Measurements from ENCODE around the gene C5orf63.
"Not testable (repeated sequence)": the region's sequence is repeated elsewhere in the genome, so short reads cannot be mapped to it uniquely, and the experiment has no call there.

C5orf63 gene

GRCh38 chr5:127070243-127070642, 3.1 kb downstream of the C5orf63 start:
- DNase-seq = no peak

GRCh38 chr5:127068493-127069214, 4.6 kb downstream of the C5orf63 start:
- peak; percentile 47 for DNase-seq

DNA sequence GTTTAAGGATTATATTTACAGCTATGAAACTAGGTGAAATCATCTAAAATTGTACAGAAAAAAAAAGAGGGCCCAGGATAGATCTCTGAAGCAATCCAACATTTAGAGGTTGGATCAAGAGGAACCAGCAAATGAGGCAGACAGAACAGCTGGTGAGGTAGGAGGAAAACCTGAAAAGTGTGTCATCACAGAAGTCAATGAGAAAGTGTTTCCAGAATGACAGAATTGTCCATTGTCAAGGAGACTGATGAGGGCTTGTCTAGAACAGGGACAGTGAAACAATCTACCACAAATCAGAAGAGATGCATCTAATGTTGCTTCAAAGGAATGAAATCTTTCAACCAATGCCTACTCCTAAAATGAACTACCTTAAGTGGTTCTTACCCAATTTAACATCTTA, 6.6 kb downstream of the C5orf63 start:
- no peak for DNase-seq

- DNase-seq = no peak
Observed at GRCh38 chr5:127064253-127064840, 9.0 kb downstream of the C5orf63 start.

DNA sequence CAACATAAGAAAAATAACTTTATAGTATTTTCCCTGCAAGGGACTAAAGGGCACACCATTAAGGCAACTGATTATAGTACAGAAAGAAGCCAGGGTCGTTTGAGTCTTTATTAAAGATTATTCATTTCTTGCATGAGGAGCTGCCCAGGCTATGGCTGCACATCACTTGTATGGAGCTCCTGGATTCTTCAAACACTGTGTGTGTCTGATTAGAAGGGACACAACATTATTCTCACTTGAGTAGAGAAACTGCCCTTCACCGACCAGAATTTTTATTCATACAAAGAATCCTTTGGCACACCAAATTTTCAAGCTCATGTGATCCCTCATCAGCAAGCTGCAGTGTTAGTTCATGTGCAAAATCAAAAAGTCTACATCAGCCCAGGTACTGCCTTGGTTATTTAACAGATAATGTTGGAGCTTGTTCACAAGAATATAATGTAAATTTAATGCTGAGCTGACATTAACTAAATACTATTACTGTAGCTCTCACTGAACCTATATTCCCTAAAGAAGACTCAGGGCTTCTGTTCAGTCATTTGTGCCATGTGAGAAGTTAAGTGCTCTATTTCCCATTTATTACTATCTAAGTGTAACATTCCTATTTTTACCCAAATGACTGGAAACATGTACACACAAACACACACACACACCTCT, 9.9 kb downstream of the C5orf63 start:
- DNase-seq = no peak

GRCh38 chr5:127061956-127062355, 11.3 kb downstream of the C5orf63 start:
- no peak for DNase-seq

- DNase-seq = no peak
Observed at GRCh38 chr5:127061537-127061936, 11.8 kb downstream of the C5orf63 start.

GRCh38 chr5:127060470-127060985, 12.8 kb downstream of the C5orf63 start:
- DNase-seq = no peak

- no peak for DNase-seq
Observed at GRCh38 chr5:127056896-127057295, 16.4 kb downstream of the C5orf63 start.

- no peak for DNase-seq
Observed at GRCh38 chr5:127055880-127056653, 17.2 kb downstream of the C5orf63 start.

GRCh38 chr5:127053551-127053950, 19.8 kb downstream of the C5orf63 start:
- not testable (repeated sequence) for DNase-seq

DNA sequence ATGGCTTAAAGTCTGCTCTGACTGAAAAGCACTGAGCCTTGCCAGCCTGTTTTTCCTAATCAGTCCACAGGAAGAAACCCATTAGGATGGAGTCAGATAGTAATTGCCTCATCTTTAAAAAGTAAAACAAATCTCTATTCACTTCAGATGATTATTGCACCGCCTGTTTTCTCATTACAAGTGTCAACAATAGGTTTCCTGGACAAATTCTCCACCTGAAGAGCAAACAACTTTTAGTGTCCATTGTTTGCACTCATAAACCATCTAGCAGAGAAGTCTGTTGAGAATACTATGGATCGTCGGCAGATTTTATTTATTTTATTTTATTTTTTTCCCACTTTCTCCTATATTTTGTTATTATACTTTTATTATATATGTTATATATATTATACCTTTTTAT, 20.3 kb downstream of the C5orf63 start:
- no peak for DNase-seq

DNA sequence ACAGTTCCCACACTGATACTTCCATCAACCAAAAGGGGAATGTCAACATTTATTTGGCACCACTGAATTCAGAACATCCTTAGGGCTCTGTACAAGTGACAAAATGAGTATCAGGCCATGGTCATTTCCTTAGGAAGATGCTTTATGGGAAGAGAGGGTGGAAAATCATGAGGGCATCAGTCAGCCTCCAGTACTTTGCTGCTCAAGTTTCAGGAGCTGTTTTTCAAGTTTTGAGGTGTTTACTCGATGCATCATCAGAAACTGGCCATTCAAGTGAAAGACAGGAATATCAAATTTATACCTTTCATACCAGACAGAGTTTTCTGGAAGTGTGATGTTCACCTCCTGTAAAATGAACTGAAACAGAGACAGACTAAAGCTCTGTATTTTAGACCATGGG, 21.7 kb downstream of the C5orf63 start:
- DNase-seq = no peak

GRCh38 chr5:127046343-127047072, 26.8 kb downstream of the C5orf63 start:
- DNase-seq = no peak

DNA sequence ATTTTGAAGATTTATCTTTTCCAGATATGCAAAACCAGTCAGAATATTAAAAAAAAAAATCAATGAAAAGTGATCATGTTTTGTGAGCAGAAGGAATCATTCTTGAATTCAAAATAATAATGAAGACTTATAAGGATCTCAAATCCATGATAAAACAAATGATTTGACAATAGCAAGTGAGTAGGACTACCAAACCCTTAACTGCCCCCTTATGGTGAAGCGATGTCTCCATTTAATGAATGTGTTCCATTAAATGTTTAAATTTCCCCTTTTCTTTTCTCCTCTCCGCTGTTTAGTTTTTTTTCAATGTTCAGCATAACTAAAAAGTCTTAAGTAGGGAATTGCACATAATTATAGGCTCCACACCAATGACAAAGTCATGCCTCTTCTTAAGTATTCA, 30.7 kb downstream of the C5orf63 start:
- DNase-seq = no peak

GRCh38 chr5:127041571-127041970, 31.7 kb downstream of the C5orf63 start:
- peak; percentile 32 for DNase-seq

DNA sequence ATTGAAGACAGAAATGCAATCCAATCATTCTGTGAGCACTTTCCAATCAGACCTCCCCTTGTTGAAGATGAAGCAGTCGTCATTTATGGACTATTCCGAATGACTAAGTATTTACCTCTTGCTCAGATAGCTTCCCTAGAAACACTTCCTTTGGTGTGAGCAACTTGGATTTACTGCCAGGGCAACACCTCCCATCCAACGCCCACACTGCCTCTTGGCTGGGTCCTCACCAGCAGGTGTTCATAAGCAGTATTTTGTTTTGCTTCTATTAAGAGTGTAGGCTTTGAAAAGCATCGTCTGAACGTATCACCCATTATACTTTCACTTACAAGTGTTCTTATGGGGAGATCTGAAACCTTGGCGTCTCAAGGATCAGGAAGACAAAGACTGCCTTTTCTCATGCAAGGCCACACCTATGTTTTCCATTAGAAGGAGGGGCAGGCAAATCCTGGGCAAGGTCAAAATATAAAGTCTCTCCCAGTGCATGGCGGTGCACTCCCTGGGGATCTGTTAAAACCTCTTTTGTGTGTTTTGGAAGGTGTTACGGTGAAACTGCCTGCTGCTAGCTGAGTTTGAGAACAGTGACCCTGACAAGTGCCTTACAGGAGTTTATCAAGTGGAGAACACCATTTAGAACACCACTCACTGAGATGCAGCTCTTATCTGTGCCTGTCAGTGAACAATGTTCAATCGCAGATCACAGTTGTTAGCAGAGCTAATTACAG, 32.3 kb downstream of the C5orf63 start:
- peak; percentile 80 for DNase-seq

DNA sequence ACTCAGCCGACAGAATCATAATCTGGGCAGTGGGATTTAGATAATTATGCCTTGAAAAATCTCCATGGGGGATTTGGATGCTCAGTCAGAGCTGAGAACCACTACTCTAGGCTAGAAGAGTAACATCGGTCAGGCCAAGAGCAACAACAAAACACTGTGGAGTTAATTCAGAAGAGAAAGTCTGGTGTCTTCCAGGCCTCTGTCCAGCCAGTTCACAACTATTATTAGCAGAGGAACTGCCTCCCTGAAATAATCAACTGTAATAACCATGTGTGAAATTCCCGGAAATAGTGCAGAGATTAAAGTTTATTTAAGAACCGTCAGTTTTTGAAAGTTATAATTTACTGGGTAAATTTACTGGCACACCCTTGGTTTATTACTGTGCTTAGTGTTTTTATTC, 34.8 kb downstream of the C5orf63 start:
- DNase-seq = no peak

DNA sequence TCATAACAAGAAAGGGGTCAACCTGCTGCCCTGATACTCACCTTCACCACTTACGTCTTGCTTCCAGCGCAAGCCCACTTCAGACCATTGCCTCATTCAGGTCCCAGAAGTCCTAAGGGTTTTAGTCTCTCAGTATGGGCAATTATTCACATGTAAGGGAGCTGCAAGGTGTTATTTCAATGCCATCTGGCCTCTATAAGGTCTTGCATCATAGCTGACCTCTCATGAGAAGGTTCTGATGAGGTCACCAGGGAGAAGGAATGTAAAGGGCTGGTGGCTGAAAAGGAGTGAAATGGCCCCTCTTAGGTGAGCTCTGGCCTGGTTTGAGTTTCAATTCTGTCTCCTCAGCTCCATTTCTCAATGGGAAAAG, 41.5 kb downstream of the C5orf63 start:
- DNase-seq = no peak

DNA sequence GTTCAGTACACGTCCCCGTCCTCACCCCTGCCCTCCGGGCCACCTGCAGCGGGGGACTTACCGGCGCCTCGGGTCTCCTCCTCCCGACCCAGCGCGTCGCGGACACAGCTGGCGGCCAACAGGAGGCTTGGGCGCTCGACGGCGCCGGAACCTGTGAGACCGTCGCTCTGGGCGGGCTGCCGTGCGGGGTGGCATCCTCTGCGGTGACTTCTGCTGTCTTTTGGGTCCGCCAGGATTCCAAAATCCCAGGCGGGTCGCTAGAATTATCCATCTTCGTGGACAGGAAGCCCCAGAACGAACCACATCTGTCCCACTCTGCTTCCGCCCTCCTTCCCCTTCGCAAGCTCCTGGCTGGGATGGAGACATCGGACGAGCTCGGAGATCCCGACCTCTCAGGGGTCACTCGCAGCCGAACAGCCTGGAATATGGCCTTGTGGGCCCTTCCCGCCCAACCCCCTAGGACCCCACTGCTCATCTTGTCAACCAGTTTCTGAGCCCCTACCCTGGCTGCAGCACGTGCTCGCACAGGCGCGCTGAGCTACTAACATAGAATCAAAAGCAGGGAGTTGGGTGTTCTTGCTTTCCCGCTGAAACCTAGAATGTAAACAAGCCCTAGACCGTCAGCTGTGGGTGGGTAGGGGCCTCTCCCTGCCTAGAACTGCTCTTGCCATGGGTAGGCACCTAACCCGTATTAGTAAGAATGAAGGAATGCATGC, 42.0 kb downstream of the C5orf63 start:
- DNase-seq = no peak
